ENCODE results near the gene SETD3.

DNA sequence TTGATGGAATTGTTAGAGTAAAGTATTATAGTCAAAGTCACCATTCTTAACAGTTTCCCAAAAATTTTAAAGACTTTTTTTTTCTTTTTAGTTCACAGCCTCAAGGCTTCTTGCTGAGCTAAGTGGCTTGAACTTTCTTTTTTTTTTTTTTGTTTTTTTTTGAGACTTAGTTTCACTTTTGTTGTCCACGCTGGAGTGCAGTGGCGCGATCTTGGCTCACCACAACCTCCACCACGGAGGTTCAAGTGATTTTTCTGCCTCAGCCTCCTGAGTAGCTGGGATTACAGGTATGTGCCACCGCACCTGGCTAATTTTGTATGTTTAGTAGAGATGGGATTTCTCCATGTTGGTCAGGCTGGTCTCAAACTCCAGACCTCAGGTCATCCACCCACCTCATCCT, 92.8 kb downstream of the SETD3 start:
- TF ChIP-seq RAD21 (IDR thresholded peaks at IDR 0.05; ENCODE audit: low read depth) (no peak), TCF12 (IDR thresholded peaks at IDR 0.05; ENCODE audit: low read depth) (no peak), CEBPB (IDR thresholded peaks at IDR 0.05) (no peak), TEAD4 (IDR thresholded peaks at IDR 0.05) (no peak), CREB1 (IDR thresholded peaks at IDR 0.05; ENCODE audit: low read depth) (no peak), YY1 (IDR thresholded peaks at IDR 0.05; ENCODE audit: low read depth) (no peak)

Data from Ishikawa (cell line).